Trophoblast cell (in vitro differentiated cells and primary cell): ENCODE results near the gene BLM.

ENCODE experiments used
- DNase-seq, 2 donors: peaks; one replicate each; pipeline ENCODE4 v3.0.0-alpha.2; 2016
- H2AFZ ChIP-seq: 2 replicates; pipeline ENCODE4 v1.6.1; 2013; ENCODE audit warnings: low read length, moderate library complexity, mild to moderate bottlenecking; ENCODE audit not compliant: insufficient read depth, poor library complexity
- H2AK5ac ChIP-seq: 2 replicates; pipeline ENCODE4 v1.6.1; 2013; ENCODE audit warnings: mild to moderate bottlenecking, low read length
- H2BK120ac ChIP-seq: 2 replicates; pipeline ENCODE4 v1.6.1; 2013; ENCODE audit warnings: low read length, mild to moderate bottlenecking, moderate library complexity; ENCODE audit not compliant: insufficient read depth, poor library complexity
- H2BK12ac ChIP-seq: 2 replicates; pipeline ENCODE4 v1.6.1; 2013; ENCODE audit warnings: mild to moderate bottlenecking, low read length, moderate library complexity
- H2BK5ac ChIP-seq: 2 replicates; pipeline ENCODE4 v1.6.1; 2013; ENCODE audit warnings: low read length, low read depth, moderate library complexity, mild to moderate bottlenecking; ENCODE audit not compliant: poor library complexity
- H3K14ac ChIP-seq: 2 replicates; pipeline ENCODE4 v1.6.1; 2013; ENCODE audit warnings: mild to moderate bottlenecking, low read length
- H3K18ac ChIP-seq: 2 replicates; pipeline ENCODE4 v1.6.1; 2013; ENCODE audit warnings: mild to moderate bottlenecking, low read length
- H3K23ac ChIP-seq: 2 replicates; pipeline ENCODE4 v1.6.1; 2013; ENCODE audit warnings: low read length
- H3K27ac ChIP-seq: 2 replicates; pipeline ENCODE4 v1.5.1; 2013; ENCODE audit warnings: low read depth, mild to moderate bottlenecking, inconsistent platforms, low read length, moderate library complexity
- H3K27me3 ChIP-seq: 2 replicates; pipeline ENCODE4 v1.6.1; 2013; ENCODE audit warnings: inconsistent platforms, mild to moderate bottlenecking, low read length, moderate library complexity; ENCODE audit not compliant: insufficient read depth
- H3K36me3 ChIP-seq, 2 experiments: 1 replicate in 1 of 2; 2 replicates in 1 of 2; pipeline ENCODE4 v1.6.1; 2013; ENCODE audit warnings: low read length in 2 of 2, mild to moderate bottlenecking in 2 of 2, moderate library complexity in 1 of 2; ENCODE audit not compliant: insufficient read depth in 2 of 2, control insufficient read depth in 1 of 2
- H3K4ac ChIP-seq: 2 replicates; pipeline ENCODE4 v1.6.1; 2013; ENCODE audit warnings: low read depth, mild to moderate bottlenecking, low read length, moderate library complexity
- H3K4me1 ChIP-seq, 2 experiments: 1 replicate in 1 of 2; 2 replicates in 1 of 2; pipeline ENCODE4 v1.6.1; 2013; ENCODE audit warnings: low read length in 2 of 2, mild to moderate bottlenecking in 2 of 2, moderate library complexity in 1 of 2; ENCODE audit not compliant: insufficient read depth in 2 of 2, control insufficient read depth in 1 of 2
- H3K4me2 ChIP-seq: 2 replicates; pipeline ENCODE4 v1.6.1; 2013; ENCODE audit warnings: inconsistent platforms, mild to moderate bottlenecking, low read length, moderate library complexity
- H3K4me3 ChIP-seq: 2 replicates; pipeline ENCODE4 v1.5.1; 2013; ENCODE audit warnings: mild to moderate bottlenecking, low read depth, low read length, inconsistent platforms
- H3K79me1 ChIP-seq: one replicate; pipeline ENCODE4 v1.6.1; 2013; ENCODE audit warnings: low read length
- H3K79me2 ChIP-seq: 2 replicates; pipeline ENCODE4 v1.6.1; 2013; ENCODE audit warnings: low read length, mild to moderate bottlenecking; ENCODE audit not compliant: control insufficient read depth, insufficient read depth, poor library complexity
- H3K9ac ChIP-seq: 2 replicates; pipeline ENCODE4 v1.6.1; 2013; ENCODE audit warnings: mild to moderate bottlenecking, low read length
- H3K9me3 ChIP-seq: 2 replicates; pipeline ENCODE4 v1.6.1; 2013; ENCODE audit warnings: low read depth, mild to moderate bottlenecking, control low read depth, inconsistent platforms, low read length; ENCODE audit not compliant: insufficient read depth
- H4K12ac ChIP-seq: 2 replicates; pipeline ENCODE4 v1.6.1; 2013; ENCODE audit warnings: low read depth, mild to moderate bottlenecking, low read length, moderate library complexity
- H4K8ac ChIP-seq: 2 replicates; pipeline ENCODE4 v1.6.1; 2013; ENCODE audit warnings: low read depth, mild to moderate bottlenecking, low read length, moderate library complexity
- H4K91ac ChIP-seq: one replicate; pipeline ENCODE4 v1.6.1; 2013; ENCODE audit warnings: low read depth, mild to moderate bottlenecking, low read length, moderate library complexity
- WGBS: extraction: QIAGEN DNeasy Blood & Tissue Kit; methylation state at CpG from one replicate; pipeline ENCODE4 v1.1.7; 2013; ENCODE audit warnings: missing lambda C conversion rate; ENCODE audit not compliant: insufficient read length, insufficient coverage; ENCODE audit errors: extremely low coverage; 5-methylcytosine and 5-hydroxymethylcytosine counted together

BLM gene

GRCh38 chr15:90706394-90707327 lies 10.5 kb upstream of the BLM start:
- DNase-seq, result no peak
- no CpG with 5 or more reads among the region's 7 CpGs for WGBS
- no peak overlapping the region for H2BK12ac ChIP-seq
- no peak overlapping the region for H2AFZ ChIP-seq
- H3K27me3 ChIP-seq, result no peaks in the 10 kb centered on the region
- no peak overlapping the region for H2AK5ac ChIP-seq
- no peaks in the 10 kb centered on the region for H3K79me2 ChIP-seq
- H3K9me3 ChIP-seq, result peaks cover 2% of the 10 kb centered on the region
- no peaks in the 10 kb centered on the region for H3K36me3 ChIP-seq
- no peak overlapping the region for H4K91ac ChIP-seq
- no peak overlapping the region for H3K9ac ChIP-seq
- no peaks in the 10 kb centered on the region for H3K4me1 ChIP-seq
- no peak overlapping the region for H4K8ac ChIP-seq
- H3K4ac ChIP-seq, result no peak overlapping the region
- no peak overlapping the region for H3K14ac ChIP-seq
- H3K4me3 ChIP-seq, result no peak overlapping the region
- H2BK5ac ChIP-seq, result no peak overlapping the region
- H3K4me2 ChIP-seq, result no peak overlapping the region
- no peak overlapping the region for H2BK120ac ChIP-seq
- H3K23ac ChIP-seq, result no peak overlapping the region
- H3K27ac ChIP-seq, result no peak overlapping the region
- no peaks in the 10 kb centered on the region for H3K79me1 ChIP-seq
- H4K12ac ChIP-seq, result no peak overlapping the region
- no peak overlapping the region for H3K18ac ChIP-seq

DNA sequence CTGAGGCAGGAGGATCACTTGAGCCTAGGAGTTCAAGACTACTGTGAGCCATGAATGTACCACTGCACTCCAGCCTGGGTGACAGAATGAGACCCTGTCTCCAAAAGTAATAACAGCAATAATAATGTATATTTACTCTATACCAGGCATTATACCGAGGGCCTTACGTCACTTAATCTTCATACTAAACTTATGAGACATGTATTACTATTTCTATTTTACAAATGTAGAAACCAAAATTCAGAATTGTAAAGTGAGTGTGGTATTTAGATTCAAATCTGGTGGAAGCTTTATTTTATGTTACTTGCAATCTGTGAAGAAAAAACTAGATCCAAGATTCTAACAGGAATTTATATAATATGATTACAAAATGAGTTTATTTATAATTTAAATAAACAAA lies 9.7 kb upstream of the BLM start:
- Histone ChIP-seq H2AFZ (no peak overlapping the region), H3K79me1 (no peaks in the 10 kb centered on the region), H3K14ac (no peak overlapping the region), H3K4me1 (no peaks in the 10 kb centered on the region), H3K27me3 (no peaks in the 10 kb centered on the region), H3K18ac (no peak overlapping the region), H3K23ac (no peak overlapping the region), H3K4me3 (no peak overlapping the region), H3K9ac (no peak overlapping the region), H4K8ac (no peak overlapping the region), H3K27ac (no peak overlapping the region), H3K9me3 (no peaks in the 10 kb centered on the region), H4K12ac (no peak overlapping the region), H2BK120ac (no peak overlapping the region), H3K4ac (no peak overlapping the region), H2BK5ac (no peak overlapping the region), H2BK12ac (no peak overlapping the region), H2AK5ac (no peak overlapping the region), H3K79me2 (no peaks in the 10 kb centered on the region), H4K91ac (no peak overlapping the region), H3K4me2 (no peak overlapping the region), H3K36me3 (no peaks in the 10 kb centered on the region)
- DNase-seq, result no peak
- no CpG with 5 or more reads among the region's 2 CpGs for WGBS

GRCh38 chr15:90708516-90708915 lies 8.6 kb upstream of the BLM start:
- Histone ChIP-seq H3K79me1 (no peaks in the 10 kb centered on the region), H3K9ac (no peak overlapping the region), H4K8ac (no peak overlapping the region), H2BK120ac (no peak overlapping the region), H2BK12ac (no peak overlapping the region), H4K12ac (no peak overlapping the region), H3K18ac (no peak overlapping the region), H3K4ac (no peak overlapping the region), H3K4me1 (no peaks in the 10 kb centered on the region), H3K4me2 (no peak overlapping the region), H3K27ac (no peak overlapping the region), H4K91ac (no peak overlapping the region), H3K4me3 (no peak overlapping the region), H3K9me3 (no peaks in the 10 kb centered on the region), H2AK5ac (no peak overlapping the region), H2AFZ (no peak overlapping the region), H2BK5ac (no peak overlapping the region), H3K79me2 (no peaks in the 10 kb centered on the region), H3K36me3 (no peaks in the 10 kb centered on the region), H3K27me3 (no peaks in the 10 kb centered on the region), H3K23ac (no peak overlapping the region), H3K14ac (no peak overlapping the region)
- no CpG with 5 or more reads among the region's 1 CpG for WGBS
- DNase-seq, result no peak

DNA sequence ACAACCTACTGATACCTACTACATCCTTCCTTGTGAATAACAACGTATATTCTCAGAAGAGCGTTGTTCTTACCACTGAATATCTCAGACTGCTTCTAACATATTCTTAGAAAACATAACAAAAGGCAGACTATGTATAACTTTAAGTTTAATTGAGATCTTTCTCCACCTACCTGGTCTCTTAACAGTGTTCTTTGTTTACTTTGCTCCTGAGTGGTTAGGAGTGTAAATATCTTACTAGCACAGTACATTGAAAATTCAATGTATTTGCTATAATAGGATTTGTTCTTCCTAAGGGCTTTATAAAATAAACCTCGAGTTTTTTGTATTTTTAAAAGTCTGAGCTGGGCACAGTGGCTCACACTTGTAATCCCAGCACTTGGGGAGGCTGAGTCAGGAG lies 7.9 kb upstream of the BLM start:
- H3K4me1 ChIP-seq, result no peaks in the 10 kb centered on the region
- H4K91ac ChIP-seq, result no peak overlapping the region
- no peak overlapping the region for H2BK12ac ChIP-seq
- H3K9me3 ChIP-seq, result no peaks in the 10 kb centered on the region
- H2AFZ ChIP-seq, result no peak overlapping the region
- no peak overlapping the region for H3K4me3 ChIP-seq
- H4K8ac ChIP-seq, result no peak overlapping the region
- WGBS, result no CpG with 5 or more reads among the region's 3 CpGs
- no peak overlapping the region for H3K9ac ChIP-seq
- H3K79me2 ChIP-seq, result no peaks in the 10 kb centered on the region
- no peak overlapping the region for H2AK5ac ChIP-seq
- H3K14ac ChIP-seq, result no peak overlapping the region
- no peak overlapping the region for H3K4ac ChIP-seq
- H3K79me1 ChIP-seq, result no peaks in the 10 kb centered on the region
- no peaks in the 10 kb centered on the region for H3K27me3 ChIP-seq
- no peak overlapping the region for H3K23ac ChIP-seq
- H3K27ac ChIP-seq, result no peak overlapping the region
- no peak overlapping the region for H4K12ac ChIP-seq
- no peak overlapping the region for H3K18ac ChIP-seq
- no peak overlapping the region for H2BK5ac ChIP-seq
- no peaks in the 10 kb centered on the region for H3K36me3 ChIP-seq
- DNase-seq, result no peak
- no peak overlapping the region for H2BK120ac ChIP-seq
- H3K4me2 ChIP-seq, result no peak overlapping the region
